GM21390 (cell line): ENCODE measurements around the gene TREH.
A peak's percentile ranks its signal among the peaks of the same experiment; 100 is the strongest.

Experiments used
- ATAC-seq: cut with Tn5 transposase; IDR thresholded peaks from one replicate; pipeline ENCODE4 v1.9.1; 2021; ENCODE audit not compliant: unreplicated experiment

Gene TREH

DNA sequence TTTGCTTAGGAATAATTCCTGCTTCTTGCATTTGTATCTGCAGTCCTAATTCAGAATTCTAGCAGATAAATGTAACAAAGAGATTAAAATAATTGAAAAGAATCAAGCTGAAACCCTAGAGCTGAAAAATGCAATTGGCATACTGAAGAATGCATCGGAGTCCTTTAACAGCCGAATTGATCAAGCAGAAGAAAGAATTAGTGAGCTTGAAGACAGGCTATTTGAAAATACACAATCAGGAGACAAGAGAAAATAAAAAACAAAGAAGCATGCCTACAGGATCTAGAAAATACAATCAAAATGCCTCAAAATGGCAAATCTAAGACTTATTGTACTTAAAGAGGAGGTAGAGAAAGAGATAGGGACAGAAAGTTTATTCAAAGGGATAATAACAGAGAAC is 8.2 kb downstream of the TREH start:
- ATAC-seq, result no peak

DNA sequence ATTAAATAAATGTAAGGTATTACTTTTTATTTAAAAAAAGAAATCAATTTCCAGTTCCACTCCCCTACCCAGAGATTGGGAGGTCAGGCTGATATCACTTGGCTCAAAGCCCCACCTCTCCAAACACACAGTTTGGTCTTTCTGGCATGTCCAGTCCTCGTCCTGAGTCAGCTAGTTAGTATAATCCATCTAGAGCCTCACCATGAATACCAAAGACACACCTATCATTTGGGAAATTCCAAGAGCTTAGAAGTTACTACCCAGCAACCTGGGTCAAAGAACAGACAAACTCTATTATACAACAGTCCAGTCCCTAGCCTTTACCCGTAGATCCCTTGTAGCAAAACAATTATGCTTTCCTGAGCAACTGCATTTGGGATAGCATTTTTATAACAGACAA is 9.4 kb downstream of the TREH start:
- ATAC-seq, result no peak

DNA sequence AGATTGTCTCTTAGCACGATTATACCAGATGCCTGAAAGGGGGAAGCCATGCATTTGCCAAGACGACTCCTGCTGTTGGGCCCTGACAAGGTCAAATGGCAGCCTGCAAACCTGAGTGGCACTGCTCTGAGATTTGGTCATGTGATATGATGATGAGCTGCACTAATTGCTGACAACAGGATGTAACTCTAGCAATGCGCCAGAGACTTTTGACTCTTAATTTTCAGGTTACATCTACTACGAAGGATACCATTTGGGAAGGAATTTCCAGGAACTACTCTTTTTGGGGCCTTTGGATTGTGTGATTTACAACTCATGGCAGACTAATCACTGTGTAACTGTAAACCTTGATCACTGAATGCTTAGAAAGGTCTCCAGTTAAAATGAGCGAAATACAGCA is 13.1 kb downstream of the TREH start:
- ATAC-seq, result no peak

DNA sequence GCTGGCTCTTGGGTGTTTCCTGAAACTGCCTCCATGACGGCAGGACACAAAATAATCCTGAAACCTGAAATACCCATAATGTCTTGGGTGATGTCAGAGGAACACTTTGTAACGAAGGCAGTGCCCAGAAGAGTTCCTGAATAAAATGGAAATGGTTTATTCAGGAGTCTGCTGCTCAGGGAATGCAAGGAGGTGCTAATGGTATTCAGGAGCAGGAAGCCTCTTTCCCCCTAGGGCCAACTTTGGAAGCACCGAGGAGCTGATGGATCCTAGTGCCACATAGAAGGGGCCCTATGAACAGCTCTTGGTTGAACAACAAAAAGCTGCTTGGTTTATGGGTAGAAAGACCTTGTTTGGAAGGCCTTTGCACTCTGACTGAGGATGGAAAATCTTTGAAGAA is 15.5 kb downstream of the TREH start:
- ATAC-seq, result no peak

DNA sequence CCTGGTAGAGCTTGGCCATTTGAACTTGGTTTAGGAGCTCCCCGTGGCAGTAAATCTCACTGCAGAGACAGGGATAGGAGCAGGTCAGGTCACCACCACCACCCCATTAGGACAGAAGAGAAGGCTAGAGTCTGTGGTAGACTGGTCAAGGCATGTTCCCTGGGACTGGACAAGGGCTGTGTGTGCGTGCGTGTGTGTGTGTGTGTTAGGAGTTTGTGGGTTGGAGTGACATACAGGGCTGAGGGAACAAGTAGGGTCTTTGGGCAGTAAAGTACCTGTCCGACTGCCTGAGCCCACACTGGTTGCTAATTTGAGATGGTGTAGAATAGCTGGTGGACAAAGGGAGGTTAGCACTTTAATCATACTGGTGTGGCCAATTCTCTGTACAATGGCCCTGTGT is 16.1 kb downstream of the TREH start:
- ATAC-seq, result no peak

DNA sequence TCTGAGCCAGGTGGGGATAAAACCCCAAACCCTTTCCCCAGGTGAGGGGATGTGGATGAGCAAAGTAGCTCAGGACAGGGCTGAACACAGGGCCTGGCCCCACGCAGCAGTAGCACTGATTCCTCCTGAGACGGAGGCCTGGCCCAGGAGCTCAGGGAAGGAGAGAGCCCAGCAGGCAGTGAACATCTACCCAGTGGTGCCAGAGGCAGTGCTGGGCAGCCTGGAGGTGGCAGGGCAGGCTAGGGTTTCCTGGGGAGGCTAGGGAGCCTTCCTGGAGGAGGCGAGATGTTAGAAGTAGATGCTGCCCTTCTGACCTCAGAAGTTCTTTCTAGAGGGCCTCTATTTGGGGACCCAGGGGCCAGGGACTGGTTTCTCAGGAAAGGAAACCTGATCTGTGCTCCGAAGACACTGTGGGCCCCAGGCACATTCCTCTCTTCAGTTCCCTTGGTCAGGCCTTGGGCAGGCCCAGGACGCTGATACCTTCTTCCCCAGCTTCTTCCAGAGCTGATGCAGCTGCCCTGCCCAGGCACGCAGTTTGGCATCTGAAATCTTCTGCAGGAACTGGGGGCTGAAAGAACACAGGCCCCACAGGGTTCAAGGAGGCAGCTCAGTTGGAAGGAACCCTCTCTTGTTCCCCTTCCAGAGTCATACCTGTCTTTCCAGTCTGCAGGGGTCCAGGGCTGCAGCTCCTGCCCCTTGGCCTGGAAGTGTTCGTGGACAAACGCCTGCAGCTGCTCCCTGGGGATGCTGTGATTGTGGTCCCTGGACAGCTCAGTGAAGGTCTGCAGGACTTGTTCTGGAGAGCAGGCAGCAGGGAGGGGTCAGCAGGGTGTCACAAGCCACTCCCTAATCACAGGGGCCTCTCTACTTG is 16.8 kb downstream of the TREH start:
- ATAC-seq, result no peak

DNA sequence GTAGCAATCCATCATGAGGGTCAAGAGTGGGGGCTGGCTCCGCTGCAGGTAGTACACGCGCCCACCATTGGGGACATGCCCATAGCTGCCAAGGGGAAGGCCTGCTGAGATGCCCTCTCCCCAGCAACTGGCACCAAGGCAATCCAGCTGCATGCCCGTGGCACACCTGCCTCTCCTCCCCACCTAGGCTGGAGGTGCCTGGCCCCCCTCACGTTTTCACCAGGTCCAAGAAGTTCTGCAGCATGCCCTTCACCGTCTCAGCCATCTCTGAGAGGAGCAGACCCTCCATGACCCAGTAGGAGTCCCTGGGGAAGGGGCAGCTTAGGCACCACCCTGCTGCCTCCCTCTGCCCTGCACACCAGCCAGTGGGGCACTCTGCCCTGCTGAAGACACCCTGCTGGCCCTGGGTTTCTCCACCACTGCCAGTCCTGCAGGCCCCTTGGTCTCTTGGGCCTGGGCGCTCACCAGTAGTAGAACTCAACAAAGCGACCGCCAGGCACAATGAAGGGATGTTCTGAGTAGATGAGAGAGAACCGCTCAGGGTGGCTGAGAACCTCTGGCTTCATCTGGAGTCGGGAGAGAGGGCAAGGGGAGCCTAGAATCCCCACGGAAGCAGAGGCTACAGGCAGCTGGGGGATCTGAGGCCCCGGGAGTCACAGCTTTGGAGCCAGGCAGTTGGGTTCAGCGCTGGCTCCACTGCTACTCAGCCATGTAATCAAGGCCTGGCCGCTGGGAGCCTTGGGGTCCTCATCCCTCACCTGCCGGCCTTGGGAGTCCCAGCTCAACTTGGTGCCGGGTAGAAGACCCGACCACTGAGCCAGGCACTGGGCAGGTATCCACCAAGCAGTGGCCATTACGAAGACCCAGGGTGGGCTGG is 17.8 kb downstream of the TREH start:
- ATAC-seq, result no peak

DNA sequence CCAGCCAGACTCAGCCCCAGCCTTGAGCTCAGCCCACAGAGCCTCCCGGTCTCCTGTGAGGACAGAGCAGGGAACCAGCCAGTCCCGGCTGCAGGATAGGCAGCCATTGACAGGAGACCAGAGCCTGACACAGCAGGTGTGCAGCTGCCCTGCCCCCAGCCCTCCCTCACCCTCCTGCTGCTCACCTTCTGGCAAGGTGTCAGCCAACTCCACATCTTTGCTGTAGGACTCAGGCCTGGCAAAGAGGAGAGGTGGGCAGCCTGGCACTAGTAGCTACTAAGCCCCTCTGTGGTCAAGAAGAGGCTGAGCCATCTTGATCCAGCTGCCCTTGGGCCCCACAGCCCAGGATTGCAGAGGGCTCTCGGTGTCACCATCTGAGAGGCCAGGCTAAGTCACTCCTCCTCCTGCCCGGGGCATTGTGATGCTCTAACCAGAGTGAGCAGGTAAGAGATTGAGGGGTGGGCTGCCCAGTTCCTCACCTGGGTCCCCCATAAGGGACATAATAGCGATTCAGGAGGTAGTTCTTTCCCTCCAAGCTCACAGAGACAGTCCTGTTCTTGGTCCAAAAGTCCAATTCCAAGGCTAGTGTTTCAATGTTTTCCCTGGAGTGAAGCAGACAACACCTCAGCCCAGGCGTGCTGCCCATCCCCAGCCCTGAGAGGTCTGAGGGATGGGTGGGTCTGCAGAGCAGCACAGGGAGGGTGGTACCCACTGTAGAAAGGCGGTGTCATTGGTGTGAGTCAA is 18.6 kb downstream of the TREH start:
- no peak for ATAC-seq

DNA sequence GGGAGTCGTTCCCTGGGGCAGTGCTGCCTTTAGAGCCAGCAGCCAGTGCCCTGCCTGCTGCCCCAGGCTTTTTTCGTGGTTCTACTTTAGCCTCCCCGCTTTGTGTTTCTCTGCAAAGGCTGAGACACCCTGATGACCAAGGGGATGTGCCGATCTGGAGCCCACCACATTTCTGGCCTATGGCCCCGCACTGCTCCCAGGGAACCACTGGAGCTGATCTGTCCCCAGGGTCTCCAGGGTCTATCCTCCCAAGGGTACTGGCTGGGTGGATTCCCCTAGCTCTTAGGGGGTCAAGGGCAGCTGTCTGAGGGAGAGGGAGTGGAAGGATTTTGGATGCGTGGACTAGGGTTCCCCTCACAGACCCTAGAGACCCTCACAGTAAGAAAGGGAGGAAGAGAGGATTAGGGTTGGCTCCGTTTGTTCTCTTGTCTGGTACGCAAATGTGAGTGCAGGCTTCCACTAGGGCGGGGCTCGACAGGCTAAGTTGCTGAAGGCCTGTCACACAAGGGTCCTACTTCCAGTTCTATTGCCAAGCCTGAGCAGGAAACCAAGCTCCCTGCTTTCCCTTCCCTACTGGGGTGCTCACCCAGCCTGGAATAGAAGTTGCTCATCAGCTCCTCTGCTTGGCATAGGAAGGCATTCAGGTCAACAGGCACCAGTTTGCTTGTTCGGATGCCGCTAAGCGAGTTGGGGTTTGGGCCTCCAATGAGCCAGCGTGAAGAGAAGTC is 19.3 kb downstream of the TREH start:
- no peak for ATAC-seq

DNA sequence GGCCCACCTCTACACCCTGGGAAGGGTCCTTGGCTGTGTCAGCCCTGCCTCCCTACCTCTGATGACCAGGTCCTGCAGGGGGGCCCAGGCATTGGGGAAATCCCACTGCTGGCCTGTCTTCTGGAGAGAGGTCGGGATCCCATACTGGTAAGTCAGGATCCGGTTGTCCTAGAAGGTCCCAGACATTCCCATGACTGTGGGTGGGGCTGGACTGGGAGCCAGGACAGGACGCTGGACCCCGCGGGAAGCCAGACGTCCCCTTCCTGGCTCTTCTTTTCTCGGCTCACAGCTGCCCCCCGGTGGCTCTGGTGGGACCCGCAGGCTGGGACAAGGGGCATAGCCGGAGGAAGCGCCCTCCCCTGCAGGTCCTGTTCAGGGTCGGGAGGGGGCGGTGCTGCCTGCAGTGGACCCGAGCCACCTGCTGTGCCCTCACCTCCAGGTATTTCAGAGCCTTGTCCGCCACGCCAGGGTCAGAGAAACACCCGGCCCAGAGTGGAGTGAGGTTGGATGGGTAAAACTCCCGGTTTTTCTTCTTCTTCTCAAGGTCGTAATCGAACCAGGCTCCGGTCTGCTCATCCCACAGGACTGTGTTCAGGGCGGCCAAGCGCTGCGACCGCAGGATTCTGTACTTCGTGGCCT is 20.0 kb downstream of the TREH start:
- peak; percentile 70 for ATAC-seq

DNA sequence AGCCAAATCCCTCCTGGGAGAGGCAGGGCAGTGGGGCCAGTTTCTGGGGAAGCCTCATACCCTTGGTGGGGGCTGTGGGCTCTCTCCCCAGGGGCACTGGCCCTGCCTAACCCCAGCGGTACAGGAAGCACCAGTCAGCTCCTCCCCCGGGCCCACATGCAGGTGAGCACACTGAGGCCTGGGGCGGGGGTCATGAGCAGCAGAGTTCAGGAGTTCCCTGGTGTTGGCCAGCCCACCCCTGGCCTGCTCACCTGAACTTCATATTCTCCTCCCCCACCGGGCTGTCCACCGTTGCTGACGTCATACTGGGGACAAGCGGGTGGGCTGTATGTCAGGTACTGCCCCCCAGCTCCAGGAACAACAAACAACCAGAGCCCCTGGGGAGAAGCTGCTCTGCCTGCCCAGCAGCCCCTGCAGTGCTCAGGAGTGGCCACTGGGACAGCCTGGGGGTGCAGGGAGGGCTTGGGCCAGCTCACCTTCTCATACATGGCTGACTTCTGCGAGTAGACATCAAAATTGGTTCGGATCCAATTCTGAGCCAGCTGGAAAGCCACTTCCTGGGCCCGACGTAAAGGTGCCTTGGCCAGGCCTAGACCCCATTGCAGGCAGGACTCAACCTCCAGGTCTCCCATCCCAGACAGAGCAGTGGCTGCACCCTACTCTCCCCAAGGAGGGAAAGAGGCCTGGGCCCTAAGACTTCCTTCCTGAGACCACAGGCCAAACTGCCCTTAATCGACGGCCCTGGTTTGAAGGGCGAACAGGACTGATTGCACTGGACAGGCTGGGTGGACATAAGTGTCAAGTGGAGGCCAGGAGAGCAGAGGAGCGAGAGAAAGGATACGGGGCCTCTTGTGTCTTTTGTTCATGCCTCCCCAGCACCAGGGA is 20.8 kb downstream of the TREH start:
- ATAC-seq, result no peak

DNA sequence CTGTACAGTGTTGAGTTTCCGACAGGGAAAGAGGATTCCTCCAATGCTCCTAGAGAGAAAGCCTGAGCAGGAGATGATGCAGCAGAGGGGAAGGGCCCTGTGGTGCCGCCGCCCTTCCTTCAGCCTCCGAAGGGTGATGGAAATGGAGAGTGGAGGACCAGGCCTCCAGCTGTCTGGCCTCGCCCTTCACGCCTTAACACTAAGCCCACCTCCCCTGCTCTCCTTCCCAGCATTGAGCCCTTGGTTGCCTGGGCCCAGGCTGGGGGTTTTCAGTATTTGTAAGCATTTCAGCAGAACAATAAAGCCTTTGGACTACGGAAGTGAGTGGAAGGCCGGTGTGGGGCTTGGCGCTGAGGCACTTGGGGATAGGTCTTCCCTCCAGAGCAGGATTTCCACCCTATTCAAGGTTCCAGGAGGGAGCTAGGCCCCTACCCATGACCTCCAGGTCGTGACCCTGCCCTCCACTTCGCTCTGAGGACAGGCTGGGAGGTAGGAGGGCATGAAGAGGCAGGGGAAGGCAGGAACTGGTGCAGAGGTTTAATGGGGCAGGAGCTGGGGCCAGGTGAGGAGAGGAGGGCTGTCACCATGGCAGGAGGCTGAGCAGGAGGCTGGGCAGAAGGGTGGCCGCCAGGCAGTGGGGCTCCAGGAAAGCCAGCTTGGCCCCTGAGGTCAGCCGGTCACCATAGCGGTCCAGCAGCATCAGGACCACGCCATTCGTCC is 21.6 kb downstream of the TREH start:
- no peak for ATAC-seq

DNA sequence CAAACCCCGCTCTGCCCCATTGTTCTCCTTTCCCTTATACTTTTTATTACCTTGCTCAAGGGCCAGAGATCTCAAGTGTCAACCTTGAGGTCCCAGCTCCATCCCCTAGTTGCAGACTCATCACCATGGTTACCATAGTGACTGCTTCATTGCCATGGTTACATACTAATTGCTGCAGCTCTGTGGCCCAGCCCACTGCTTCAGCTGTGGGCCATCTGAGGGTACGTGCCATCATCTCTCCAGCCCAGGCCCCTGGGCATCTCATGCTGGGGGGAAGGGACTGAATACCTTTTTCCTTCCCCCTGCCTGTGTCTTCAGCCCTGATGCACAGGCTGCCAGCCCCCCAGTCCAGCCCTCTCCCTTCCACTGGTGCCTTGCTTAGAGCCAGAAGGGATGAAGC is 22.2 kb downstream of the TREH start:
- no peak for ATAC-seq

DNA sequence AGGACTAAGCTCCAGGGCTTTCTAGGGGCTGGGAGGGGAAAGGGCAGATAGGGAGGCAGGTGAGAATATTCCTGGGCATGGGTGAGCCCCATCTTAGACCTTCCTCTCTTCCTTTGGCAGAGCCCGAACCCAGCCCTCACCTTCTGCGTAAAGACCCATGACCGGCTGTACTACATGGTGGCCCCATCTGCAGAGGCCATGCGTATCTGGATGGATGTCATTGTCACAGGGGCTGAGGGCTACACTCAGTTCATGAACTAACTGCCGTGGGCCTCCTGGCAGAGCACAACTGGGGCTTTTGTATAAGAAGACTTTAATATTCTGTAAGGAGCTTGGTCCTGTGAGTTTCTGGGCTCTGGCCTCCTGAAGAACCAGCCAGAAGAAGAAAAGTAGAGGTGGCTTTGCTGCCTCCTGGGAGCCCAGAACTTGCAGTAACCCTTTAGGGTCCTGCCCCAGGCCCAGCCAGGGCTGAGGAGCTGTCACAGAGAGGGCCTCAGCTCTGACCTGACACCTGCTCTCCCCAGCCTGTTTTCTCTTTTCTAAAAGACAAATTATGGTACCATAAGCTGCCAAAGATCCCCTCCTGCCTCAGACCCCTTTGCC is 22.8 kb downstream of the TREH start:
- no peak for ATAC-seq

DNA sequence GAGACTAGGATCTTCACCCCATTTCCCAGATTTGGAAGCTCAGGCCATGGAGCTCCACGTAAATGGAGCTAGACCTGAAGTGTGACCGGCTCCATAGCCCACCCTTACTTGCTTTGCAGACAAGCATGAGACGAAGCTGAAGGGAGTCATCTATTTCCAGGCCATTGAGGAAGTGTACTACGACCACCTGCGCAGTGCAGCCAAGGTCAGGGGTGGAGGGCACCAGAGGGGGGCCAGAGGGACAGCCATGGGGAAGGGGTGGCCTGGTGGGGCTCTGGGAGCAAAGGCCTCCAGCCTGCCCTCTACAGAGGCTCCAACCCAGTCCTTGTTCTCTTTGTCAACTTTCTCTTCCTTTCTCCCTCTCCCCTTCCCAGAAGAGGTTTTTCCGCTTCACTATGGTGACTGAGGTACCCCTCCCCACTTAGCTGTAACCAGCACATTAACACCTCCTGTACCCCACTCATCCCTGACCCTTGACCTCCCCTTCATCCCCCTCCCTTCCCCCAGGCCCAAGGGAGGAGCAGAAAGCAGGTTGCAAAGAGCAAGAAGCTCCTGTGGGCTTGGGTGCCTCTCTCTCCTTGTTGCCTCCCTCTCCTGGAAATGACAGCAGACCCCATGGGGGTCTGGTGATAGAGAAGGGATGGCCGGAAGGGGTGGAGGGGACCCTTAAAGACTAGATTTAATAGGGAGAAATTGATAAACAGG is 23.8 kb downstream of the TREH start:
- ATAC-seq, result no peak

DNA sequence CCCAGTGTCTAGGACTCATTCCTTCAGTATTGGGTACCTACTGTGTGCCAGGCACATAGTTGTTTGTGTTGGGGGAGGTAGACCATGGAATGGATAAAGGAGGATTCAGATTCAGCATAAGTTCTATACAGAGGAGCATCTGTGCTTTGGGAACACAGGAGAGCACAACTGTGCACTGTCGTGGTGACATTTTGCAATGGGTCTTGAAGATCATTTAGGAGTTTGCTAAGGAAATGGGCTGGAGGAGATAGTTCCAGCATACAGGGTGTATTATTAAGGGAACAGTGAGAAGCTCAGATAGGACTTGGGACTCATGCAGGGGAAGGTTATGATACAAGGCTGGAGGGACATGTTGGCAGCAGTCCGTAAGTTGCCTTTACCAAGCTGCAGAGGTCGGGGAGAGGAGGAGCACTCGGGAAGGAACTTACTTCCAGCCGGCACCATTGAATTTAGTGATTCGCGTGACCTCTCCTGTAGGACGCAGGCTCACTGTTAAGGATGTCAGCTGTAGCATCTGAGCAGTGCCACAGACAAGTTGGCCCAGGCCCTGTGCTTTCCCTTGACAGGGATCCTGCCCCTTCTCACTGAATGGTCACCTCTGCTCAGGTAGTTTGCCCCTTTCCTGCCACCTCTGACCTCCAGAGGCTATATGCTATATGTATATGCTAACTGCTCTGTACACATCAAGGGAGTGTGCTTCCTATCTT is 25.6 kb downstream of the TREH start:
- ATAC-seq, result no peak

DNA sequence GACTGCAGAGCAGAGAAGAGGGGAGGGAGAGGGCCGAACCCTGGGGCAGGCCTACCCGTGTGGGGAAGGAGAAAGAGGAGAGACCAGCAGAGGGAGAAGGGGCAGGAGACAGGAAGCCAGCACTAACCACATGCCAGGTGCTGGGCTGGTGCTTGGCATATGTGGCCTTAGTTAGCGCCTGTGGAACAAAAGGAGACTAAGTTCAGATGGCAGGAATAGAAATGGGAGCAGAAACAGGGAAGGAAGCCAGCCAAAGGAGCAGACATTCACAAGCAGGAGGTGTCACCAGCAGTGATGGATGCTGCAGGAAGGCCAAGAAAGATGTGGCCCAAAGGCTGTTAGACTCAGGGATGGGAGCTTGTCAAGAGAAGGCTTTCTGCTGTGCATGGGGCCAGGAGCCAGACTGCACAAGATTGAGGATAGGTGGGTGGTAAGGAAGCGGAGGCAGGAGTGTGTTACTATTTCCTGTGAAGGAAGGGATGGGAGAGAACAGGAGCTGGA is 26.7 kb downstream of the TREH start:
- ATAC-seq, result no peak
